ENCODE measurements around the gene H6PD.

DNA sequence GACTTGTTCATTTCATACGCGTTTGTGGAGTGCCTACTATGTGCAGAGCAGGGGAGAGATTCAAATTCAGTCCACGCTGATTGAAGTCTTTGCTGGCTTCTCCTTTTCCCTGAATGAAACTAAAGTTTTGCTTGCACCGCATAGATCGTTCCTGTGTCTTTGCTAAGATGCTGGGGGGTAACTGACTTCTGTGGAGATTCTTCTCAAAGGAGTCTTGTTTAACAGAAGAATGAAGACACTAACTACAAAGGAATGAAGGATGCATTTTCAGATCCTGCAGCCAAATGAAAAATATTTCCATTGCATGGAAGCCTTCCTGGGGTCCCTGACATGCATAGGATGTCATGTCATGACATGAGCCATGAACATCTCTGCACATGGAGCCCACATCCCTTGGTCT lies 26.9 kb upstream of the H6PD start:
- TF ChIP-seq POLR2A (IDR thresholded peaks at IDR 0.05) (no peak), CTCF (IDR thresholded peaks at IDR 0.05 in 4 of 5, conservative IDR thresholded peaks at IDR 0.05 in 1 of 5) (no peak)

Measured in gastrocnemius medialis (tissue), 4 donors.